NCI-H1930 (cell line): ENCODE data around the gene WDR48.

Experiments
- DNase-seq, 2 experiments: peaks; one replicate each; lab custom pipeline; 2025; lab: John Stamatoyannopoulos, UW

WDR48 gene

DNA sequence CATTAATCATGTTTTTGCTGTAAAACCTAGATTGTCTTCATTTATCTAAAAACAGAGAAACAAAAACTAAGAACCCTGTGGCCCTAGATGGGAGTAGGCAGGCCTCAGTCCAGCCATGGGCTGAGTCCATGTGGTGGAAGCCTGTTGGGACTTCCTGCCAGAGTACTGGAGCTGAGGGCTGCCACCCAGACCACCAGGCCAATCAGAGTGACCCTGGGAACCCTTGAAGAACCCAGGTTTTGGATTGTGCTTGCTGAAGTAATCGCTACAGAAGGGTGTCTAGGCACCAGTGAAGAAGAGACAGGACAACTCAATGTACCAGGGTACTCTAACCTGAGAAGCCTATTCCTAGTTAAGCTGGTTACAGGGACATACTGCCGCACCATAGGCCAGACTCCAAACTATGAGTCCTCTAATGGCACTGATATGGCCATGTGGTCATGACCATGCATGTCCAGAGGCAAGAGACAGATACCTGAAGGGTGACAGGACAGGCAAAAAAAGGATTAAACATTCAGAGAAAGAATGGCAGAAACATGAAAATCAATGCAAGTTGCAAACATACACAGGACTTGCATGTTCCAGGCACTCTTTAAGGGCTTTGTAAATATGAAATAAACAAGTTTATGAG is 88.6 kb downstream of the WDR48 start:
- no peak for DNase-seq

DNA sequence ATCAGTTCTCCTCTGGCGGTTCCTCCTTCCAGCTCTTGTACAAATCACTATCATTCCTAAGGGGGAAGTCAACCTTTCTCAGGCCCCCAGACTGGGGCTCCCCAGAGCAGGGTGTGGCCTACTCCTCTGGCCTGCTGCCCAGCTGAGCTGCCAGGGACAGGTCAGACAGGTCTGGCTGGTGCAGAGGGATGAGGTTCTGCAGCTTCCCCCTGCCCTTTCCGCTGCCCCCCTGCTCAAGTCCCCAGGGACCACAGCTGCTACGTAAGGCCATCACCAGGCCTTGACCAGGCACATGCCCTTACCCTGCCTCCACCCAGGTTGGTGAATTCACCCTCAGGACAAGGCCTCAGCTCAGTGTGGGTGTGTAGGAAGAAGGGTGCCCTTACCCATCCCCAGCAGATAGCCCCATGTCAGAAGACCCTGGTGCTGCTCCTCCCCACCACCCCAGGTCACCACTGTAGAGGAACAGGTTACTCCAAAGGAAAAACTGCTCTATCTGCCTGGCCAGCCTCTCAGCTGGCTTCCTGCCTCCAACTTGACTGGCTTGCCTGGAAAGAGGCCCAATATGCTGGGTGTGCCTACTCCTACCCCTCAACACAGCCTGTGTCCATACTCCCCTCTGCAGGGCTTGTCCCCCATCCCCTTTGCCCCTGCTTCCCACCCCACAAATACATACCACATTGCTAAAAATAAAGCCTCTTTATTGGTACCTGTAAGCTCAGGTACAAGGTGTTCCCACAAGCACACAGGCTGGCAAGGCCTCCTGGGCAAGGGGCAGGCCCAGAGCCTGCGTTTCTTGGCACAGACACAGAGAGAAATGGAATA is 89.6 kb downstream of the WDR48 start:
- DNase-seq, result no peak

DNA sequence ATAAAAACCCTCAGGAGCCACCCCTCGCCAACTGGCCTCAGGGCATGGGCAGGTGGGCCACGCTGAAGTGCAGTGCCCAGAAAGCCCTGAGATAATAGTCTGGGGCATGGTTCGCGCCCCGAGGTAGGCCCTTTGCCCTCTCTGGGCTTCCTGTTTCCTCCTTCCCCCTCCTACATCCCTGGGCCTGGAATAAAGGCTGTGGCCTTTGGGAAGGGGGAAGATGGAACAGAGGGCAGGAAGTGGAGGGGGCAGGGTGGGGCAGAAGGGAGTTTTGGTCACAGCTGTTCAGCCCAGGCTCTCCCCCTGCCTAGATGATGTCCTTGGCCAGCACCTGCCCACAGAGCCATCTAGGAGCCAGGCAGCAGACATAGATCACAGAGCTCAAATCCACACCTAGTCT is 90.3 kb downstream of the WDR48 start:
- DNase-seq, result no peak

DNA sequence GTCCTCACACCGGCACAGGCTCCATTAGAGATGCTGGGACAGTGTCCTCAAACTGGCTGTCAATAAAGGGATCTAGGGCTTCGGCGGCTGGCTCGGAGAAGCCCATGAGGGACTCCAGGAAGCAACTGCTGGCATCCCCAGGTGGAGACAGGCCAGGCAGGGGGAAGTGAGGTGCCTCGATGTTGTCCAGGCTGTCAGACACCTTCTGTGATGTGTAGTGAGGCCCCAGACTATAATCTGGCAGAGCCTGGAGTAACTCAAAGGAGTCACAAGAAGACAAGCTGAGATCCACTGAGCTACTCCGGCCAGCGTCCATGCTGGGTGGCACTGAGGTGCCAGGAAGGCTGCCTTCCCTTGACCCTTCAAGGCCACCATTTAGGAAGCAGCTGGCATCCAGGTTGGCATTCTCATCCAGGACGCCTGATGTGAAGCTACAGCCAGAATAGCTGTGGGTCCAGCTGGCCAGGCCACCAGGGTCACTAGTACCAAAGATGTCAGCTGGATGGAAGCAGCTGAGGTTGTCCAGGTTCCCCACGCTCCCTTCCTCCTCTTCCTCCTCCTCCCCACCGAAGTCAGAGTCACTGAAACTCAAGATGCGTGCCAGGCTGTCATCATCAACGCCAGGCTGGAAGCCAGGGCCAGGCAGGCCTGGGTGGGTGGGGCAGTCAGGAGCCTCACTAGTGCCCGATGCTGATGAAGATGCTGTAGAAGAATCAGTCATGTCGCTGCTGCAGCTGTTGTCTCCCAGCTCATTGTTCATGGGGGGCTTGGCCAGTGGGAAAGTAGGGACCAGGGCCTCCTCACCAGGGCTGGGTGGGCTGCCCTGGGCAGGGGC is 91.5 kb downstream of the WDR48 start:
- no peak for DNase-seq

DNA sequence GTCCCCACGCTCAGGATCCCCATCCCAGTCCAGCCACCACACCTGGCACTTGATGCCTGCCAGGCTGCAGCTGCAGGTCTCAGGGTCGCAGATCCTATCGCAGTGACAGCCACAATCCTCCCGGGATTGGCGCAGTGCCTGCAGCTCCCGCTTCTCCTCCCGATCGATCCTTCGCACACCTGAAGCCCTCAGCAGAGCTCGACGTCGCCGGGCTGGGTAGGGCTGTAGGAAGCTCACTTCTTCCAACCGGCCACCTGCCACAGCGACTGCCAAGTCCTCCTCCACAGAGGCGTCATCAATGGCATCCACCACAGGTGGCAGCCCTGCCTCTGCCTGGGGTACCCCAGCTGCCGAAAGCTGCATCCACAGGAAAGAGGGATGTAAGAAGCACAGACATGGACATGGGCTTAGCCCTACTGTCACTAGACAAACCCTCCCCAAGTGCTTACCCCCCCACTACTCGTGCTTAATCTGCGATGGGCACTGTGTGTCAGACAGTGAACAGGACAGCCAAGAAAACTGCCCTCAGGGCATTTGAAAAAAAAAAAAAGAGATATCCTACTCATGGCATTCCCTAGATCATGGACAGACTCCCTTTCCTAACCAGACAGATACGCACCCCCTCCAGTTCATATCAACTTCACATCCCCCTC is 92.4 kb downstream of the WDR48 start:
- no peak for DNase-seq

DNA sequence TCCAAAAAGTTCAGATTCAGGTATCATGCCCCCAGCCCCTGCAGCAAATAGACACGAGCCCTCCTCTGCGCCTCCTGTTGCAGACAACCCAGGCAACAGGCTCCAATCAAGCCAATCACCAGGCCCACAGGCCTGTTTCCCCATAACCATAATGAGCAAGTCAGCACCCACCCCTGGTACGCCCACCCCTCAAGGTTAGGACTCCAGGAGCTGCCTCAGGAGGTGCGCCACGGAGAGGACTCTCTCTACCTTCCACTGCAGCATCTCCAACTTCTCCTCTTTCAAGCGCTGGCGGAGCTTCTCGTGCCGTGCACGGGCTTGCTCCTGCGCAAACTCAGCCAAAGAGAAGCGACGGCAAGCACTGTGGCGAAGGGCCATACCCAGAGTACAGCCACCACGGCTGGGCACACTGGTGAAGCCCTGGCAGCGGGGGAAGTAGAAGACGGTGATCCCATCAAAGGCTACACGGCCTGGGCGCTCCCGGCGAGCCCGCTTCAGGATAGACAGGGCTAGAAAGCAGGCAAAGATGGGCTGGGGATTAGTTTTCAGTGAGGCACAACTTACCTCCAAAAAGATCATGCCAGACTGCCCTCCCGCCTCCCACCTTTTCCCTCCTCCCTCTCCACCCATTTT is 93.0 kb downstream of the WDR48 start:
- no peak for DNase-seq

DNA sequence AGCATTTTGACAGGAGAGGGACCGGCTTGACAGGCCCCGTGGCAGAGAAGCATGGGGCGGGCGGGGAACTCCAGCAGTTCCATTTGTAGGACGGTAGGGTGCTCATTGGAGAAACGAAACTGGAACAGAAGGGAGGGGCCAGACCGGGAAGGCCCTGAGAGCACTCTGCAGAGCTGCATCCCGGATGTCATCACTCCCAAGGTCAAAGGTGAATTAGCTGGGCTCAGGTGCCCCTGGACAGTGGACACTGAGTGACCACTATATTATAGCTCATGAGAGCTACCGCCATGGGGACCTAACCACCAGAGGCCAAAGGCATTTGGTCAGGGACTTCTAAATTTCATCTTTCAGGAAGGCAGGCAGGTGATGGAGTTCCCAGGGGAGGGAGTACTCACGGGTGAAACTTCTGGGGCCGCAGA is 94.3 kb downstream of the WDR48 start:
- no peak for DNase-seq
